PC-9 (cell line): Measurements from ENCODE around the gene DDX42. TPM values are rescaled to one million over a fixed set of nuclear protein-coding genes. Genes with fewer than 3 reads are reported as not detected.

ENCODE experiments used
- BruUV-seq: library from RNA; stranded (reverse); fragments of 400-500 nt; replicated peaks from 2 replicates; lab custom pipeline; 2021; lab: Mats Ljungman, UMichigan
- CTCF ChIA-PET: fragments of 300-600 bp; sonication (Branson Sonifier 250); formaldehyde crosslinking; loops from one replicate; lab custom pipeline; 2022; ENCODE audit warnings: antibody characterized with exemption; lab: Charles Lee
- POLR2A ChIA-PET: fragments of 300-600 bp; sonication (Branson Sonifier 250); formaldehyde crosslinking; loops from one replicate; lab custom pipeline; 2022; ENCODE audit warnings: antibody characterized with exemption; ENCODE audit not compliant: unreplicated experiment; lab: Charles Lee
- DNase-seq, 2 experiments: peaks; one replicate each; pipeline versions ENCODE4 v3.0.0 to v3.0.0-alpha.2; 2015 to 2022; ENCODE audit warnings: mixed read lengths in 1 of 2
- H2AFZ ChIP-seq: fragments of 200-600 bp; sonication (generic); 2 replicates; pipeline ENCODE4 v1.8.1; 2017; ENCODE audit warnings: antibody characterized with exemption
- H3F3A ChIP-seq: fragments of 200-600 bp; sonication (generic); 2 replicates; pipeline ENCODE4 v1.8.1; 2017; ENCODE audit warnings: antibody characterized with exemption, mild to moderate bottlenecking, low read depth; ENCODE audit not compliant: insufficient read depth
- H3K27ac ChIP-seq: fragments of 200-600 bp; sonication (generic); 2 replicates; pipeline ENCODE4 v1.6.1; 2016; ENCODE audit warnings: mixed run types
- H3K27me3 ChIP-seq: fragments of 200-600 bp; sonication (generic); 2 replicates; pipeline ENCODE4 v1.6.1; 2016; ENCODE audit warnings: low read depth, mixed run types; ENCODE audit not compliant: insufficient read depth
- H3K36me3 ChIP-seq: fragments of 200-600 bp; sonication (generic); 2 replicates; pipeline ENCODE4 v1.6.1; 2016; ENCODE audit warnings: low read depth, mixed run types
- H3K4me1 ChIP-seq: fragments of 200-600 bp; sonication (generic); replicated peaks from 2 replicates; pipeline ENCODE4 v1.6.1; 2016; ENCODE audit warnings: mixed run types; ENCODE audit not compliant: insufficient read depth
- H3K4me2 ChIP-seq: fragments of 200-600 bp; sonication (generic); 2 replicates; pipeline ENCODE4 v1.6.1; 2017; ENCODE audit warnings: mixed run types
- H3K4me3 ChIP-seq: fragments of 200-600 bp; sonication (generic); 2 replicates; pipeline ENCODE4 v1.6.1; 2016; ENCODE audit warnings: mixed run types
- H3K79me2 ChIP-seq: fragments of 200-600 bp; sonication (generic); 2 replicates; pipeline ENCODE4 v1.6.1; 2017; ENCODE audit warnings: low read depth, mixed run types
- H3K9me2 ChIP-seq: fragments of 200-600 bp; sonication (generic); 2 replicates; pipeline ENCODE4 v1.8.1; 2017; ENCODE audit warnings: mild to moderate bottlenecking; ENCODE audit not compliant: insufficient read depth
- H3K9me3 ChIP-seq: fragments of 200-600 bp; sonication (generic); 2 replicates; pipeline ENCODE4 v1.8.1; 2016; ENCODE audit warnings: low read depth; ENCODE audit not compliant: insufficient read depth
- H4K20me1 ChIP-seq: fragments of 200-600 bp; sonication (generic); 2 replicates; pipeline ENCODE4 v1.8.1; 2017; ENCODE audit not compliant: insufficient read depth
- EZH2 ChIP-seq: fragments of 200-600 bp; sonication (generic); IDR thresholded peaks from 2 replicates; pipeline ENCODE4 v1.8.0; 2017; ENCODE audit warnings: antibody characterized with exemption, low read depth
- intact Hi-C: fragments of 100-400 bp; cut with micrococcal nuclease; formaldehyde crosslinking; loops from one replicate; pipeline ENCODE4 v1.10.0; 2022; ENCODE audit not compliant: unreplicated experiment
- total RNA-seq: library from RNA; stranded (reverse); gene quantifications from 2 replicates; pipeline ENCODE4 v1.2.3, GENCODE V29; 2021
- TF ChIP-seq, protein P1 (sequence below): fragments of 200-600 bp; sonication (generic); conservative IDR thresholded peaks from 2 replicates; pipeline ENCODE4 v1.6.1; 2017; ENCODE audit warnings: mixed run types, antibody characterized with exemption, mild to moderate bottlenecking, moderate library complexity

DDX42 gene
- total RNA-seq, 1 experiment from 2014 or later, result 107 TPM

DNA sequence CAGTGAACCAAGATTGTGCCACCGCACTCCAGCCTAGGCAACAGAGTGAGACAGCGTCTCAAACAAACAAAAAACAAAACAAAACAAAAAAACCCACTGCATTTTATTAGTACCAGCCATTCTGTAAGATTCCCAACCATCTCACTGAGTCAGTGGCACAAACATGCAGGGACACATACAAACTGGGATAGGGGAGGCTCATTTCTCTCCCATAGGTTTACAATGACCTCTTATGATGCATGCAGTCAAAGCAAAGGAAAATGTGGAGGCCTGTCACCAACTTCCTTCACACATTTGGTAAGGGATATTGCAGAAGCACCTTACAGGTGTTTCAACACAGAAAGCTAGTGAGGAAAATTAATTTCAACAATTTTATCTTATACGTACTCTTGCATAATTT, 19.9 kb upstream of the DDX42 start:
- no TSS peak for BruUV-seq
- Histone ChIP-seq H3K4me3 (no peak overlapping the region), H3F3A (peaks cover 18% of the 10 kb centered on the region; the same call in 1 of the 2 replicates), H3K4me2 (no peak overlapping the region), H3K4me1 (no peaks in the 10 kb centered on the region), H2AFZ (no peak overlapping the region), H4K20me1 (0 out of 2 replicates have a peak, but pooled peaks cover 3% of the 10 kb centered on the region), H3K27me3 (no peaks in the 10 kb centered on the region), H3K27ac (no peak overlapping the region), H3K9me2 (no peaks in the 10 kb centered on the region), H3K36me3 (peaks cover 32% of the 10 kb centered on the region), H3K9me3 (no peaks in the 10 kb centered on the region), H3K79me2 (no peaks in the 10 kb centered on the region)
- CTCF ChIA-PET, result no interaction called here
- POLR2A ChIA-PET, result no interaction called here
- no peak for TF ChIP-seq EZH2
- TF ChIP-seq, protein P1, sequence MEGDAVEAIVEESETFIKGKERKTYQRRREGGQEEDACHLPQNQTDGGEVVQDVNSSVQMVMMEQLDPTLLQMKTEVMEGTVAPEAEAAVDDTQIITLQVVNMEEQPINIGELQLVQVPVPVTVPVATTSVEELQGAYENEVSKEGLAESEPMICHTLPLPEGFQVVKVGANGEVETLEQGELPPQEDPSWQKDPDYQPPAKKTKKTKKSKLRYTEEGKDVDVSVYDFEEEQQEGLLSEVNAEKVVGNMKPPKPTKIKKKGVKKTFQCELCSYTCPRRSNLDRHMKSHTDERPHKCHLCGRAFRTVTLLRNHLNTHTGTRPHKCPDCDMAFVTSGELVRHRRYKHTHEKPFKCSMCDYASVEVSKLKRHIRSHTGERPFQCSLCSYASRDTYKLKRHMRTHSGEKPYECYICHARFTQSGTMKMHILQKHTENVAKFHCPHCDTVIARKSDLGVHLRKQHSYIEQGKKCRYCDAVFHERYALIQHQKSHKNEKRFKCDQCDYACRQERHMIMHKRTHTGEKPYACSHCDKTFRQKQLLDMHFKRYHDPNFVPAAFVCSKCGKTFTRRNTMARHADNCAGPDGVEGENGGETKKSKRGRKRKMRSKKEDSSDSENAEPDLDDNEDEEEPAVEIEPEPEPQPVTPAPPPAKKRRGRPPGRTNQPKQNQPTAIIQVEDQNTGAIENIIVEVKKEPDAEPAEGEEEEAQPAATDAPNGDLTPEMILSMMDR, result no peak
- intact Hi-C loops, result loop anchor here (5.0 kb wide), 1 partner anchor 43 kb away; no protein-coding TSS in a partner anchor
- no peak for DNase-seq

DNA sequence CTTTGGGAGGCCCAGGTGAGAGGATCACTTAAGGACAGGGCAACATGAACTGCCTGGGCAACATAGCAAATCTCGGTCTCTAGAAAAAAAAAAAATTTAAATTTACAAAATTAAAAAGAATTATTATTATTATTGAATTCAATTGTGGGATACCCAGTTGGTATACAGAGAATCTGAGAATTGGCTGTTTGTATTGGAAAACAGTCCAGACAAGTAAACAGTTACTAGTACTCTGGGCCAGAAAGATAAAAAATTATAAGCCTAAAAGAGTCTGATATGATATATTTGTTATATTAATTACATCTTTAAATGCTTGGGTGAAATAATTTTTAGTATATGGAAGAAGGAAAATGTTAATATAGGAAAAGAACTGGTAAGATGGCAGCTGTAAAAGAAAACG, 15.5 kb upstream of the DDX42 start:
- H3K4me2 ChIP-seq, result no peak overlapping the region
- peaks cover 29% of the 10 kb centered on the region; the same call in 1 of the 2 replicates for H3F3A ChIP-seq
- H3K4me3 ChIP-seq, result no peak overlapping the region
- H3K27ac ChIP-seq, result no peak overlapping the region
- no peaks in the 10 kb centered on the region for H3K9me2 ChIP-seq
- ChIA-PET POLR2A (no interaction called here), CTCF (no interaction called here)
- no peak for DNase-seq
- H2AFZ ChIP-seq, result no peak overlapping the region
- no peaks in the 10 kb centered on the region for H3K4me1 ChIP-seq
- peaks cover 41% of the 10 kb centered on the region for H3K36me3 ChIP-seq
- no peaks in the 10 kb centered on the region for H3K27me3 ChIP-seq
- no TSS peak for BruUV-seq
- 0 out of 2 replicates have a peak, but pooled peaks cover 4% of the 10 kb centered on the region for H3K79me2 ChIP-seq
- H3K9me3 ChIP-seq, result no peaks in the 10 kb centered on the region
- intact Hi-C loops, result no loop called here
- TF ChIP-seq, protein P1, result no peak
- TF ChIP-seq EZH2, result no peak
- H4K20me1 ChIP-seq, result peaks cover 8% of the 10 kb centered on the region; the same call in 1 of the 2 replicates

DNA sequence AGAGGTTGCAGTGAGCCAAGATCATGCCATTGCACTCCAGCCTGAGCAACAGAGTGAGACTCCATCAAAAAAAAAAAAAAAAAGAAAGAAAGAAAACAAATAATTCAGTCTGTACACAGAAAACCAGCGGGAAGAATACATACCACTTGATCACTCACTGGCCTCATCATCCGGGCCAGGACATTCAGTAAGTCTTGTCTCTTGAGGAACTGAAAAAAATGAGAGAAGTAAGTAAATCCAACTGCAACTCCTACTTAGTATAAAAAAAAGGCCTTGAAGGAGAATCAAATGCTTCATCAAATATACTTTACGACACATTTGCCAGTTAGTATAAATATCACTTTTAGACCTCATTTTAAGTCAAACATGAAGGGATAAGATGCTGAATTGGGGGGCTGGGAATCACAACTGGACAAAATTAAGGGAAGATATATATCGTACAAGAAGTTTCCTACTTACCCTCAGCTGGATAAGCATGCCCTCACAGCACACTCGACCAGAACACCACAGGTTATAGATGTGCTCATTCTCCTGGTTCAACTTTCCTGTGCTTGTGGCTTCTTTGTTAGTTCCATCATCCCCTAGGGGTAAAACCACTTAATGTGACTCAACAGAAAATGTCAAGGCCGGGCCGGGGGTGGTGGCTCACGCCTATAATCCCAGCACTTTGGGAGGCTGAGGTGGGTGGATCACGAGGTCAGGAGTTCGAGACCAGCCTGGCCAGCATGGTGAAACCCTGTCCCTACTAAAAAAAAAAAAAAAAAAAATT, 13.0 kb upstream of the DDX42 start:
- no peak overlapping the region for H3K4me2 ChIP-seq
- no peak for DNase-seq
- H3K4me1 ChIP-seq, result no peaks in the 10 kb centered on the region
- TF ChIP-seq, protein P1, result no peak
- TF ChIP-seq EZH2, result no peak
- peaks cover 53% of the 10 kb centered on the region for H3K36me3 ChIP-seq
- no peak overlapping the region for H3K27ac ChIP-seq
- H3K79me2 ChIP-seq, result peaks cover 12% of the 10 kb centered on the region
- no peak overlapping the region for H2AFZ ChIP-seq
- H3F3A ChIP-seq, result peaks cover 30% of the 10 kb centered on the region; the same call in 1 of the 2 replicates
- BruUV-seq, result no TSS peak
- ChIA-PET CTCF (no interaction called here), POLR2A (no interaction called here)
- H4K20me1 ChIP-seq, result peaks cover 14% of the 10 kb centered on the region
- intact Hi-C loops, result no loop called here
- no peaks in the 10 kb centered on the region for H3K9me2 ChIP-seq
- no peaks in the 10 kb centered on the region for H3K27me3 ChIP-seq
- H3K4me3 ChIP-seq, result no peak overlapping the region
- H3K9me3 ChIP-seq, result no peaks in the 10 kb centered on the region
